GM10266 (cell line): ENCODE data around the gene PGBD5.

Source experiments
- DNase-seq: peaks from one replicate; pipeline ENCODE4 v3.0.0; 2012; ENCODE audit errors: extremely low spot score
- CTCF ChIP-seq: IDR thresholded peaks from 2 replicates; pipeline ENCODE4 v1.5.1; 2012; ENCODE audit warnings: mild to moderate bottlenecking, low read depth; ENCODE audit not compliant: control insufficient read depth, insufficient read depth; ENCODE audit errors: missing control alignments

PGBD5 gene

DNA sequence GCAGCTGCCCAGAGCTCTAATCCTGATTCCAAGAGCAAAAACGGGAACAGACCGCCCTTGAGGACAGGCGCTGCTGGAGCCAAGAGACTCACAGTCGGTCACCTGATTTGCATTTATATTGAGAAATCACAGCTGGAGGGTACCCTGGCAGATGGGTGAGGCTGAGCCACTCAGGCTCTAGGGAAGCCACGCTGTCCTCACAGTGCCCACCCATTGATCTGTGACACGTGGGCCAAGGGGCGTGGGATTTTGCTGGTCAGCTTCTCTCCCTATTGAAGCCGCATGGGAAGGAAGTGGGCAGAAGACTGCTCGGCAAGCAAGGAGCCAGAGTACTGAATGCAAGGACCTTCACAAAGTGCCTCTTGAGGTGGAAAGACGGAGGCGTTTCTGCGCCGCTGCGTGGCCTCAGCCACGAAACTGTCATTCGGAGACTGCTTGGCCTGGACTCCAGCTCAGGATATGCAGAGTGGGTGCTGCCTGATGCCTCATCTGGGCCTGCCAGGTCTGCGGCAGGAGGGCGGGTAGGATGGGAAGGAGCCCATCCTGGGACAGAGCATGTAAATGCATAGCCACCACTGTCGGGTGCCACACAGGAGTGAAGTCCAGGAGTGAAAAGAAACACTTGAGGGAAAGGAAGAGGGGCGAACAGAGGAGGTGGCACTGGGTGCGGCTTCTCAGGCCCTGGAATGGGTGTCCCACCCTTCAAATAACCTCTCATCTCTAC lies 139.8 kb downstream of the PGBD5 start:
- DNase-seq, result no peak
- TF ChIP-seq CTCF, result no peak

- no peak for TF ChIP-seq CTCF
- DNase-seq, result no peak
These were observed 140.8 kb downstream of the PGBD5 start for GRCh38 chr1:230285351-230285750.

DNA sequence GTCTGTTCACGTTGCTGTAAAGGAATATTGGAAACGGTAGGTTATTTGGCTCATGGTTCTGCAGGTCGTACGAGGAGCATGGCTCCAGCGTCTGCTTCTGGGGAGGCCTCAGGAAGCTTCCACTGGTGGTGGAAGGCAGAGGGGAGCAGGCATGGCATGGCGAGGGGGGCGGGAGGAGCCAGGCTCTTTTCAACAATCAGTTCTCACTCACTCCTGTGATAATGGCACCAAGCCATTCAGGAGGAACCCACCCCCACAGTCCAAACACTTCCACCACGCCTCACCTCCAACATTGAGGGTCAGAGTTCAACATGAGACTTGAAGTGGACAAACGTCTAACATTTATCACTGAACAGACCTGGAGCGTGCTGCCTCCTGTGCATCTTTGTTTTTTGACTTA lies 141.2 kb downstream of the PGBD5 start:
- TF ChIP-seq CTCF, result no peak
- DNase-seq, result no peak

GRCh38 chr1:230283678-230284077 lies 142.5 kb downstream of the PGBD5 start:
- TF ChIP-seq CTCF, result no peak
- no peak for DNase-seq

GRCh38 chr1:230282157-230282556 lies 144.0 kb downstream of the PGBD5 start:
- TF ChIP-seq CTCF, result no peak
- DNase-seq, result no peak

GRCh38 chr1:230281556-230281955 lies 144.6 kb downstream of the PGBD5 start:
- DNase-seq, result no peak
- TF ChIP-seq CTCF, result no peak

DNA sequence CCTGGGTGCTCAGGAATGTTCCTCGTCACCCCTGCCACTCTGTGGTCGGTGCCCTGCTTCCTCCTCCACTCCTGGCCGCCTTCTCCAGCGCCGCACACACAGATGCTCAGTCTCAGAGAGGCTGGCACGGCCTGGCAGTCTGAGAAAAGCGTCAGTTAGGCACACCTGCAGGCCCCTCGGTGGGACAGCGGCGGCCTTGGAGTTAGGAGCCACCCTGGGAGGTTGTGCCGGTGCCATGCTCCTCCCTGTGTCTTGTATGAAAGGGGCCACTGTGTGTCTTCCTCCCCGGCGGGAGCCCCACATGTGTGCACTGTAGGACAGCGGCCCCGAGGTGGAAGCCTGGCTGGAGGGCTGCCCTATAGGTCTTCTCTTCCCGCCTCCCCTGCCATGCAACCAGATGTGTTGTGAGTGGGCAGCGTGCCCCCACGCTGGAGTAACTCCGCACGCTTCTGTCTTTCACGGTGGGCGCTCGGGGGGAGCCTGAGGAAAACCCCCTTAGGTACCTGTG lies 145.2 kb downstream of the PGBD5 start:
- TF ChIP-seq CTCF, result no peak
- DNase-seq, result no peak
